Nephron (organoid): ENCODE measurements around the gene AFMID.

Experiments used
- H3K27ac Mint-ChIP-seq, 3 experiments: 2 replicates each; pipeline ENCODE4 v1.8.0; 2020; ENCODE audit warnings: mixed read lengths in 3 of 3, mild to moderate bottlenecking in 2 of 3, moderate library complexity in 1 of 3
- H3K27me3 Mint-ChIP-seq: 2 replicates; pipeline ENCODE4 v1.8.0; 2021; ENCODE audit warnings: low read depth, mild to moderate bottlenecking, moderate library complexity, mixed read lengths
- H3K36me3 Mint-ChIP-seq: 2 replicates; pipeline ENCODE4 v1.8.0; 2020; ENCODE audit warnings: low read depth, mixed read lengths
- H3K4me1 Mint-ChIP-seq: 2 replicates; pipeline ENCODE4 v1.8.0; 2020; ENCODE audit warnings: mixed read lengths
- H3K4me3 Mint-ChIP-seq, 3 experiments: 2 replicates each; pipeline ENCODE4 v1.8.0; 2020; ENCODE audit warnings: mild to moderate bottlenecking in 3 of 3, mixed read lengths in 3 of 3, moderate library complexity in 2 of 3
- H3K9me3 Mint-ChIP-seq: 2 replicates; pipeline ENCODE4 v1.8.0; 2020; ENCODE audit warnings: mixed read lengths
- CTCF ChIP-seq, 3 experiments: fragments of 200-600 bp; sonication (generic); IDR thresholded peaks; one replicate each; pipeline ENCODE4 v1.5.0; 2021; ENCODE audit warnings: antibody characterized with exemption in 3 of 3; ENCODE audit not compliant: unreplicated experiment in 3 of 3

Gene AFMID

GRCh38 chr17:78226759-78227454, 39.7 kb downstream of the AFMID start:
- H3K9me3 Mint-ChIP-seq, result no peaks in the 10 kb centered on the region
- H3K4me3 Mint-ChIP-seq, result no peak overlapping the region
- no peak overlapping the region for H3K27ac Mint-ChIP-seq
- peaks cover 45% of the 10 kb centered on the region for H3K27me3 Mint-ChIP-seq
- TF ChIP-seq CTCF (IDR thresholded peaks at IDR 0.05; ENCODE audit: unreplicated experiment in 3 of 3), result no peak
- peaks cover 37% of the 10 kb centered on the region for H3K4me1 Mint-ChIP-seq
- H3K36me3 Mint-ChIP-seq, result peaks cover 18% of the 10 kb centered on the region

GRCh38 chr17:78227455-78227916, 40.3 kb downstream of the AFMID start:
- Mint-ChIP-seq H3K4me1 (peaks cover 37% of the 10 kb centered on the region), H3K36me3 (peaks cover 18% of the 10 kb centered on the region), H3K4me3 (no peak overlapping the region), H3K27ac (no peak overlapping the region), H3K27me3 (peaks cover 51% of the 10 kb centered on the region), H3K9me3 (no peaks in the 10 kb centered on the region)
- TF ChIP-seq CTCF (IDR thresholded peaks at IDR 0.05; ENCODE audit: unreplicated experiment in 3 of 3), result no peak

GRCh38 chr17:78228176-78228575, 41.0 kb downstream of the AFMID start:
- H3K4me3 Mint-ChIP-seq, result no peak overlapping the region
- no peak overlapping the region for H3K27ac Mint-ChIP-seq
- H3K9me3 Mint-ChIP-seq, result no peaks in the 10 kb centered on the region
- H3K4me1 Mint-ChIP-seq, result peaks cover 41% of the 10 kb centered on the region
- H3K27me3 Mint-ChIP-seq, result peaks cover 54% of the 10 kb centered on the region
- peaks cover 11% of the 10 kb centered on the region for H3K36me3 Mint-ChIP-seq
- no peak for TF ChIP-seq CTCF (IDR thresholded peaks at IDR 0.05; ENCODE audit: unreplicated experiment in 3 of 3)

GRCh38 chr17:78230252-78230962, 43.2 kb downstream of the AFMID start:
- Mint-ChIP-seq H3K9me3 (no peaks in the 10 kb centered on the region), H3K27me3 (peaks cover 71% of the 10 kb centered on the region), H3K36me3 (no peaks in the 10 kb centered on the region), H3K4me3 (no peak overlapping the region), H3K4me1 (peaks cover 26% of the 10 kb centered on the region), H3K27ac (no peak overlapping the region)
- TF ChIP-seq CTCF (IDR thresholded peaks at IDR 0.05; ENCODE audit: unreplicated experiment in 3 of 3), result no peak

- no peak for TF ChIP-seq CTCF (IDR thresholded peaks at IDR 0.05; ENCODE audit: unreplicated experiment in 3 of 3)
- H3K9me3 Mint-ChIP-seq, result no peaks in the 10 kb centered on the region
These were observed 44.1 kb downstream of the AFMID start, which contains the start of gene TMEM235 for GRCh38 chr17:78230996-78231935. Gene TMEM235 (plus strand): TSS chr17:78231631. CDS start chr17:78232024, 393 bp downstream.

More at GRCh38 chr17:78230996-78231935, 44.1 kb downstream of the AFMID start, which contains the start of gene TMEM235:
- Mint-ChIP-seq H3K4me1 (peaks cover 23% of the 10 kb centered on the region), H3K4me3 (peak within 1 kb of the TSS in 1 of 3 experiments; percentile 70), H3K27ac (no peak within 1 kb of the TSS), H3K27me3 (peaks cover 71% of the 10 kb centered on the region), H3K36me3 (no peaks in the 10 kb centered on the region)
